Pancreas (tissue), 10 donors: ENCODE data around the gene SIRPD. TPM values are rescaled to one million over a fixed set of nuclear protein-coding genes. Genes with fewer than 3 reads are reported as not detected.
"Not testable (repeated sequence)": the region's sequence is repeated elsewhere in the genome, so short reads cannot be mapped to it uniquely, and the experiment has no call there.

Experiments
- ATAC-seq, 4 donors: fragments of 200-7000 bp; cut with Tn5 transposase; one replicate each; pipeline versions ENCODE4 v1.8.0 to v1.9.1; 2020; ENCODE audit warnings: mild to moderate bottlenecking in 4 of 4, moderate library complexity in 4 of 4
- DNase-seq, 6 donors: peaks; one replicate each; pipeline ENCODE4 v3.0.0-alpha.2; 2020
- FAIRE-seq: peaks from 2 replicates; lab custom pipeline; 2012; peaks lifted over from hg19 to GRCh38; lab: Jason Lieb, UNC
- H3K27ac ChIP-seq, 4 donors: fragments of 200-600 bp; sonication (generic); 1 replicate in 3 of 4; 2 replicates in 1 of 4; pipeline versions ENCODE4 v1.5.0 to v1.8.0; 2020
- H3K27me3 ChIP-seq, 4 donors: fragments of 200-600 bp; one replicate each; pipeline ENCODE4 v1.8.0; 2021
- H3K36me3 ChIP-seq, 3 donors: fragments of 200-600 bp; sonication (generic) in 1 of 3; one replicate each; pipeline versions ENCODE4 v1.5.0 to v1.8.0; 2020 to 2021
- H3K4me1 ChIP-seq, 3 donors: fragments of 200-600 bp; one replicate each; pipeline ENCODE4 v1.8.0; 2021
- H3K4me3 ChIP-seq, 4 donors: fragments of 200-600 bp; sonication (generic) in 2 of 4; one replicate each; pipeline versions ENCODE4 v1.5.0 to v1.8.0; 2020 to 2021
- H3K9me3 ChIP-seq, 4 donors: fragments of 200-600 bp; one replicate each; pipeline ENCODE4 v1.8.0; 2021
- whole genome bisulfite sequencing, 2 donors: extraction: QIAGEN DNeasy Blood & Tissue Kit; methylation state at CpG; one replicate each; pipeline ENCODE4 v1.1.7; 2013; 5-methylcytosine and 5-hydroxymethylcytosine counted together
- intact Hi-C, 3 donors: fragments of 100-400 bp; cut with DNase I; formaldehyde crosslinking; loops; one replicate each; pipeline versions ENCODE4 v1.11.1 to v1.14.2; 2022
- polyA plus RNA-seq, 2 donors: library from polyadenylated mRNA; stranded (reverse); fragments of 200-250 nt; gene quantifications; one replicate each; pipeline ENCODE4 v1.2.3, GENCODE V29; 2013
- total RNA-seq, 6 donors: library from RNA; stranded (reverse); fragmentation: NEBNext Ultra II Directional in 4 of 6; extraction: Animal tissue kit (Norgen Biotek cat#: 25700) in 4 of 6; gene quantifications; one replicate each; pipeline versions ENCODE4 v1.2.1 to v1.2.4, GENCODE V29; 2021 to 2023
- TF ChIP-seq, protein P1 (sequence below), 4 donors: fragments of 200-600 bp; sonication (generic) in 3 of 4; IDR thresholded peaks; one replicate each; pipeline versions ENCODE4 v1.5.0 to v1.8.0; 2021; ENCODE audit warnings: antibody characterized with exemption in 4 of 4
- donor health status: healthy with polysubstance abuse.
- donor health status: DM: no; HTN: no; CAD: no; lungs with moderate emphysema.
- donor health status: DM: no; HTN: no; CAD: no.
- donor health status: control.
- donor health status: control.
- donor health status: Bipolar disorder and iron deficiency.
- donor health status: DM: yes; HTN: yes; CAD: no.
- donor health status: DM: no; HTN: no; CAD: no.
- donor health status: DM: no; HTN: no; CAD: no.
- donor health status: DM: yes; HTN: yes; CAD: no.

SIRPD gene
- total and polyA plus RNA-seq, 8 donors: not detected

DNA sequence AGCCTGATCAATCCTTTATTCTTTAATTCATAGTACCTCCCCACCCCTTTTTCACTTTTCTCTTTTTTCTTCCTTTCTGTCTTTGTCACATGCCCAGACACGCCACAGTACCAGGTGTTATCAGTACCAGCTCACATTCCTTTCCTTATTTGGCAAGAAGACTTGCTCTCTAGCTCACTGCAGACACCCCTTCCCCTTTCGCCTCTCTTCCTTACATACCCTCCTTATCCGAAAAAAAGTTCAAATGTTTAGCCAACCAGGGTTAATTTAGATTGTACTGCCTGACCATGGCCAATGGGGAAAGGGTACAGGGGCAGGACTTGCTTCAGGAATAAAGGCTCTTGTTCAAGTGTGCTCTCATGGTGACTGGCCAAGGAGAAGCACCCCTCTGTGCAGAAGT, 57.0 kb downstream of the SIRPD start:
- Histone ChIP-seq H3K4me1 (no peaks in the 10 kb centered on the region), H3K4me3 (no peak overlapping the region), H3K27me3 (peaks cover 0 to 13% (median 0%) of the 10 kb centered on the region in 4 donors), H3K27ac (no peak overlapping the region), H3K9me3 (peaks cover 0 to 4% (median 0%) of the 10 kb centered on the region in 4 donors), H3K36me3 (no peaks in the 10 kb centered on the region)
- ATAC-seq (no peak), DNase-seq (no peak), FAIRE-seq (no peak)
- intact Hi-C loops: no loop called here
- TF ChIP-seq, protein P1, sequence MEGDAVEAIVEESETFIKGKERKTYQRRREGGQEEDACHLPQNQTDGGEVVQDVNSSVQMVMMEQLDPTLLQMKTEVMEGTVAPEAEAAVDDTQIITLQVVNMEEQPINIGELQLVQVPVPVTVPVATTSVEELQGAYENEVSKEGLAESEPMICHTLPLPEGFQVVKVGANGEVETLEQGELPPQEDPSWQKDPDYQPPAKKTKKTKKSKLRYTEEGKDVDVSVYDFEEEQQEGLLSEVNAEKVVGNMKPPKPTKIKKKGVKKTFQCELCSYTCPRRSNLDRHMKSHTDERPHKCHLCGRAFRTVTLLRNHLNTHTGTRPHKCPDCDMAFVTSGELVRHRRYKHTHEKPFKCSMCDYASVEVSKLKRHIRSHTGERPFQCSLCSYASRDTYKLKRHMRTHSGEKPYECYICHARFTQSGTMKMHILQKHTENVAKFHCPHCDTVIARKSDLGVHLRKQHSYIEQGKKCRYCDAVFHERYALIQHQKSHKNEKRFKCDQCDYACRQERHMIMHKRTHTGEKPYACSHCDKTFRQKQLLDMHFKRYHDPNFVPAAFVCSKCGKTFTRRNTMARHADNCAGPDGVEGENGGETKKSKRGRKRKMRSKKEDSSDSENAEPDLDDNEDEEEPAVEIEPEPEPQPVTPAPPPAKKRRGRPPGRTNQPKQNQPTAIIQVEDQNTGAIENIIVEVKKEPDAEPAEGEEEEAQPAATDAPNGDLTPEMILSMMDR (IDR thresholded peaks at IDR 0.05): no peak
- 29 to 55% methylated on average over 3 of the region's 3 CpGs for WGBS, 2 donors

DNA sequence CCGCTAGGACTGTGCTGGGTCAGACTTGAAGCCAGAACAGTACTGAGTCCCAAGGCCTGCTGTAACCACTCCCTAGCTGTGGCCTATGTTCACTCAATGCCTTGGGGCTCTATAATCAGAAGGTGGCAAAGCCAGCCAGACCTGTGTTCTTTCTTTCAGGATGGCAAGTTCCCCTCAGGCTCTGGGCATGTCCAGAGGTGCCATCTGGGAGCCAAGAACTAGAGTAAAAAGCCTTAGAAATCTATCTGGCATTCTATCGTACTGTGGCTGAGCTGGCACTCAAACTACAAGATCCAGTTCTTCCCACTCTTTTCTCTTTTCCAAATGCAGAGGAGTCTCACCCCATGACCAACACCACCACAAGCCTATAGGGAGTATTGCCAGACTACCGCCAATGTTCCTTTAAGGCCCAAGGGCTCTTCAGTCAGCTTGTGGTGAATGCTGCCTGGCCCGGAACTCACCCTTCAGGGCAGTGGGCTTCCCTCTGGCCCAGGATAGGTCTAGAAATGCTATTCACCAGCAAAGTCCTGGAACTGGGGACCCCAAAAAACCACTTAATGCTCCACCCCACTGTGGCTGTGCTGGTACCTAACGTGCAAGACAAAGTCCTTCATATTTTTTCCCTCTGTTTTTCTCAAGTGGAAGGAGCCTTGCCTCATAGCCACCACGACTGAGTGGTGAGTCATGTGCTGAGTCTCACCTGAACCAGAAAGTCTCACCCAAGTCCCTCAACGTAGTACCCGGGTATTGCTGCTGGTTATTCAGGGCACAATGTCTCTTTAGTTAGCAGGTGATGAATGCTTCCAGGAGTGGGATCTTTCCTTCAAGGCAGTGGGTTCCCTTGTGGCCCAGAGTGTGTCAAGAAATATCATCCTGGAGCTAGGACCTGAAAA, 57.7 kb downstream of the SIRPD start:
- peaks cover 0 to 4% (median 0%) of the 10 kb centered on the region in 4 donors for H3K9me3 ChIP-seq
- TF ChIP-seq, protein P1 (IDR thresholded peaks at IDR 0.05): no peak
- intact Hi-C loops: no loop called here
- no peak overlapping the region for H3K27ac ChIP-seq
- ATAC-seq (no peak), FAIRE-seq (no peak), DNase-seq (no peak)
- no peaks in the 10 kb centered on the region for H3K4me1 ChIP-seq
- WGBS, 2 donors: 77 to 78% methylated on average over 8 of the region's 8 CpGs
- H3K36me3 ChIP-seq: no peaks in the 10 kb centered on the region
- no peak overlapping the region for H3K4me3 ChIP-seq
- H3K27me3 ChIP-seq: peaks cover 0 to 13% (median 0%) of the 10 kb centered on the region in 4 donors

DNA sequence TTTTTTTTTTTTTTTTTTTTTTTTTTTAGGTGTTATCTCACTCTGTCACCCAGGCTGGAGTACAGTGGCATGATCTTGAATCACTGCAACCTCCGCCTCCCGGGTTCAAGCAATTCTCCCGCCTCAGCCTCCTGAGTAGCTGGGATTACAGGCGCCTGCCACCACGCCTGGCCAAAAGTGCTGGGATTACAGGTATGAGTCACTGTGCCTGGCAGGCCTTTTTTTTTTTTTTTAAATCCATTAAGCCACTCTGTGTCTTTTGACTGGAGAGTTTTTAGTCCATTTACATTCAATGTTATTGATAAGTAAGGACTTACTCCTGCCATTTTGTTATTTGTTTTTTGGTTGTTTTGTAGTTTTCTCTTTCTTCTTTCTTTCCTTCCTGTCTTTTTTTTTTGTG, 60.1 kb downstream of the SIRPD start:
- H3K36me3 ChIP-seq, H3K4me1 ChIP-seq, H3K27ac ChIP-seq, intact Hi-C loops, H3K4me3 ChIP-seq, ATAC-seq, DNase-seq, FAIRE-seq, H3K9me3 ChIP-seq: not testable (repeated sequence)
- 86 to 94% methylated on average over 5 of the region's 5 CpGs for WGBS, 2 donors
- peaks cover 0 to 13% (median 0%) of the 10 kb centered on the region in 4 donors for H3K27me3 ChIP-seq

DNA sequence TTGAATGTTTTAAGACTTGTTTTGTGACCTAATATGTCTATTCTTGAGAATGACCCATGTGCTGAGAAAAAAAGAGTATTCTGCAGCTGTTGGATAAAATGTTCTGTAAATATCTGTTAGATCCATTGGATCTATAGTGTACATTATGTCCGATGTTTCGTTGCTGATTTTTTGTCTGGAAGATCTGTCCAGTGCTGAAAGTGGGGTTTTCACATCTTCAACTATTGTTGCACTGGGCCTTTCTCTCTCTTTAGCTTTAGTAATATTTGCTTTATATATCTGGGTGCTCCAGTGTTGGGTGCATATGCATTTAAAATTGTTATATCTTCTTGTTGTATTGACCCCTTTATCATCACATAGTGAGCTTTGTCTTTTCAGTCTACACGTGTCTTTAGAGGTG, 60.6 kb downstream of the SIRPD start:
- intact Hi-C loops: no loop called here
- 48 to 61% methylated on average over 3 of the region's 3 CpGs for WGBS, 2 donors
- peaks cover 0 to 4% (median 0%) of the 10 kb centered on the region in 4 donors for H3K9me3 ChIP-seq
- no peak for DNase-seq
- H3K27me3 ChIP-seq: peaks cover 0 to 13% (median 0%) of the 10 kb centered on the region in 4 donors
- no peak for ATAC-seq
- no peak for FAIRE-seq
- H3K4me1 ChIP-seq: no peaks in the 10 kb centered on the region
- no peak overlapping the region for H3K4me3 ChIP-seq
- TF ChIP-seq, protein P1 (IDR thresholded peaks at IDR 0.05): no peak
- H3K27ac ChIP-seq: no peak overlapping the region
- H3K36me3 ChIP-seq: no peaks in the 10 kb centered on the region

DNA sequence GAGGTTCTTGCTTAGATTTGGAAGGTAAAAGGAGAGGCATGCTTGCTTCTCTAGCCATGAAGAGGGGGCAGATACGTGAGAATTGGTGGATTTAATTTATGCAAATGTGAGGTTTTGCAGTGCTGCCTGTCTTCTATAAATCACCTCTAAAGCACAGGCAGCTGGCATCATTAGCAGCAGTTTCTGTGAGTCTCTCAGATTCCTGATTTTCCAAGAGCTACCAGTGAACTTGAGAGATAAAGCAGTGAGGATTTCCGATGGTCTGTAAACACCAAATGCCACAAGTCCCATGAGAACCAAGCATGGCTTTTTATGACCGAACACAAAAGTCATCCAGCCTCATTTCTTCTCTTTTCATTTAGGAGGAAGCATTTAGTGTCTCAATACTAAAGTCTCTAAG, 63.1 kb downstream of the SIRPD start:
- no peaks in the 10 kb centered on the region for H3K36me3 ChIP-seq
- peaks cover 0 to 4% (median 0%) of the 10 kb centered on the region in 4 donors for H3K9me3 ChIP-seq
- no peaks in the 10 kb centered on the region for H3K4me1 ChIP-seq
- TF ChIP-seq, protein P1 (IDR thresholded peaks at IDR 0.05): no peak
- H3K4me3 ChIP-seq: no peak overlapping the region
- FAIRE-seq: no peak
- no peak overlapping the region for H3K27ac ChIP-seq
- intact Hi-C loops: no loop called here
- no peak for DNase-seq
- no peak for ATAC-seq
- H3K27me3 ChIP-seq: peaks cover 0 to 13% (median 0%) of the 10 kb centered on the region in 4 donors
- 18% methylated on average over 3 of the region's 3 CpGs for WGBS, 2 donors
